Measurements from ENCODE around the gene DEPDC1. TPM values are rescaled to one million over a fixed set of nuclear protein-coding genes. Genes with fewer than 3 reads are reported as not detected.
A peak's percentile ranks its signal among the peaks of the same experiment; 100 is the strongest.

Gene DEPDC1
- total RNA-seq, 4 donors from 2014 or later, result 1.7 to 2.8 (median 2.7) TPM; not detected in 1

DNA sequence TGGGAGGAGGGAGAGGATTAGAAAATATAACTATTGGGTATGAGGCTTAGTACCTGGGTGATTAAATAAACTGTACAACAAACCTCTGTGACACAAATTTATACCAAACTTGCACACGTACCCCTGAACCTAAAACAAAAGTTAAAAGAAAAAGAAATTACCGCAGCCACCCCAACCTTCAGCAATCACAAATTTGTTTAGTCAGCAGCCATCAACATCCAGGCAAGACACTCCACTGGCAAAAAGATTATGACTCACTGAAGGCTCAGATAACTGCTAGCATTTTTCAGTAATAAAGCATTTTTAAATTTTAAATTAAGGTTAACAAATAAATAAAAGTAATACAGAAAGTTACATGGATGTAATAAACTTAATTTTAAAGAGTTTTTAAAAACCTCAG is 14.4 kb upstream of the DEPDC1 start:
- DNase-seq, result no peak
- Histone ChIP-seq H3K4me1 (no peaks in the 10 kb centered on the region), H3K9me3 (no peaks in the 10 kb centered on the region), H3K27me3 (no peaks in the 10 kb centered on the region), H3K27ac (no peak overlapping the region), H3K36me3 (no peaks in the 10 kb centered on the region), H3K4me3 (no peak overlapping the region)
- intact Hi-C loops (cut with DNase I; ENCODE audit: low total_unique reads), result no loop called here
- 89 to 100% methylated on average over 2 of the region's 2 CpGs for WGBS, 2 donors (ENCODE audit: low coverage in 1 of 2)
- TF ChIP-seq EP300 (IDR thresholded peaks at IDR 0.05; ENCODE audit: low read depth), result no peak
- TF ChIP-seq, protein P1, sequence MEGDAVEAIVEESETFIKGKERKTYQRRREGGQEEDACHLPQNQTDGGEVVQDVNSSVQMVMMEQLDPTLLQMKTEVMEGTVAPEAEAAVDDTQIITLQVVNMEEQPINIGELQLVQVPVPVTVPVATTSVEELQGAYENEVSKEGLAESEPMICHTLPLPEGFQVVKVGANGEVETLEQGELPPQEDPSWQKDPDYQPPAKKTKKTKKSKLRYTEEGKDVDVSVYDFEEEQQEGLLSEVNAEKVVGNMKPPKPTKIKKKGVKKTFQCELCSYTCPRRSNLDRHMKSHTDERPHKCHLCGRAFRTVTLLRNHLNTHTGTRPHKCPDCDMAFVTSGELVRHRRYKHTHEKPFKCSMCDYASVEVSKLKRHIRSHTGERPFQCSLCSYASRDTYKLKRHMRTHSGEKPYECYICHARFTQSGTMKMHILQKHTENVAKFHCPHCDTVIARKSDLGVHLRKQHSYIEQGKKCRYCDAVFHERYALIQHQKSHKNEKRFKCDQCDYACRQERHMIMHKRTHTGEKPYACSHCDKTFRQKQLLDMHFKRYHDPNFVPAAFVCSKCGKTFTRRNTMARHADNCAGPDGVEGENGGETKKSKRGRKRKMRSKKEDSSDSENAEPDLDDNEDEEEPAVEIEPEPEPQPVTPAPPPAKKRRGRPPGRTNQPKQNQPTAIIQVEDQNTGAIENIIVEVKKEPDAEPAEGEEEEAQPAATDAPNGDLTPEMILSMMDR (IDR thresholded peaks at IDR 0.05), result no peak
- no peak for TF ChIP-seq POLR2A (IDR thresholded peaks at IDR 0.05)
- TF ChIP-seq POLR2AphosphoS5 (IDR thresholded peaks at IDR 0.05), result no peak
- in situ Hi-C loops (cut with MboI; ENCODE audit: low pct_ligation_motif_present in 1 of 4, low pct_unique_long_range_greater_than_20kb in 1 of 4, low sequenced_read_pairs in 3 of 4), result no loop called here

DNA sequence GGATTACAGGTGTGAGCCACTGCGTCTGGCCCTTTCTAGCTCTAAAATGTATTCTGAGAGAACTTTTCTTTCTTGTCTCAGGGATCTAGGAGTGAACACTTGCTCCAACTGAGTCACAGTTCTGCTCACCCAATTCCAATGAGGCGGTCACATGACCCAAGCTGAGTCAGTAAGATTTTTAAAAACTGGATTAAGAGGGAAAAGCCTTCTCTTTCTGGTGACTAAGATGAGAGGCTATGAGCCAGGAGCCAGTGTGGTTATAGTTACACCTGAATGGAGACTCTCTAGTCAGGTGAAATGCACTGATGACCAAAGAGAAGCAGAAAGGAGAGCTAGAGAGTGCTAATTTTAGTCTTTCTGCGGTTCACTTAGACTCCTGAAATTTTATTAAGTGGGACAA is 9.5 kb upstream of the DEPDC1 start:
- TF ChIP-seq POLR2AphosphoS5 (IDR thresholded peaks at IDR 0.05) (no peak), POLR2A (IDR thresholded peaks at IDR 0.05) (no peak), EP300 (IDR thresholded peaks at IDR 0.05; ENCODE audit: low read depth) (no peak)
- TF ChIP-seq, protein P1 (IDR thresholded peaks at IDR 0.05), result no peak
- no peak overlapping the region for H3K27ac ChIP-seq
- WGBS, 2 donors (ENCODE audit: low coverage in 1 of 2), result 88 to 91% methylated on average over 1 to 3 of the region's 3 CpGs
- in situ Hi-C loops (cut with MboI; ENCODE audit: low pct_ligation_motif_present in 1 of 4, low pct_unique_long_range_greater_than_20kb in 1 of 4, low sequenced_read_pairs in 3 of 4), result no loop called here
- H3K9me3 ChIP-seq, result peaks cover 0 to 9% of the 10 kb centered on the region in 2 donors
- DNase-seq, result no peak
- H3K4me1 ChIP-seq, result no peaks in the 10 kb centered on the region
- H3K4me3 ChIP-seq, result no peak overlapping the region
- intact Hi-C loops (cut with DNase I; ENCODE audit: low total_unique reads), result no loop called here
- no peaks in the 10 kb centered on the region for H3K27me3 ChIP-seq
- no peaks in the 10 kb centered on the region for H3K36me3 ChIP-seq

DNA sequence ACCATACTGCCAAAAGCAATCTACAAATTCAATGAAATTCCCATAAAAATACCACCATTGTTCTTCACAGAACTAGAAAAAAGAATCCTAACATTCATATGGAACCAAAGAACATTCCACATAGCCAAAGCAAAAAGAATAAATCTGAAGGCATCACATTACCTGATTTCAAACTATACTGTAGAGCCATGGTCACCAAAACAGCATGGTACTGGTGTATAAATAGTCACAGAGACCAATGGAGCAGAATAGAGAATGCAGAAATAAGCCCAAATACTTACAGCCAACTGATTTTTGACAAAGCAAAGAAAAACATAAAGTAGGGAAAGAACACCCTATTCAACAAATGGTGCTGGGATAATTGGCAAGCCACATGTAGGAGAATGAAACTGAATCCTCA is 6.2 kb upstream of the DEPDC1 start:
- peaks cover 0 to 9% of the 10 kb centered on the region in 2 donors for H3K9me3 ChIP-seq
- no peaks in the 10 kb centered on the region for H3K27me3 ChIP-seq
- intact Hi-C loops (cut with DNase I; ENCODE audit: low total_unique reads), result no loop called here
- H3K36me3 ChIP-seq, result no peaks in the 10 kb centered on the region
- TF ChIP-seq, protein P1 (IDR thresholded peaks at IDR 0.05), result no peak
- no peak for TF ChIP-seq EP300 (IDR thresholded peaks at IDR 0.05; ENCODE audit: low read depth)
- TF ChIP-seq POLR2A (IDR thresholded peaks at IDR 0.05), result no peak
- TF ChIP-seq POLR2AphosphoS5 (IDR thresholded peaks at IDR 0.05), result no peak
- no peak overlapping the region for H3K27ac ChIP-seq
- DNase-seq, result no peak
- no peaks in the 10 kb centered on the region for H3K4me1 ChIP-seq
- no peak overlapping the region for H3K4me3 ChIP-seq
- in situ Hi-C loops (cut with MboI; ENCODE audit: low pct_ligation_motif_present in 1 of 4, low pct_unique_long_range_greater_than_20kb in 1 of 4, low sequenced_read_pairs in 3 of 4), result no loop called here

DNA sequence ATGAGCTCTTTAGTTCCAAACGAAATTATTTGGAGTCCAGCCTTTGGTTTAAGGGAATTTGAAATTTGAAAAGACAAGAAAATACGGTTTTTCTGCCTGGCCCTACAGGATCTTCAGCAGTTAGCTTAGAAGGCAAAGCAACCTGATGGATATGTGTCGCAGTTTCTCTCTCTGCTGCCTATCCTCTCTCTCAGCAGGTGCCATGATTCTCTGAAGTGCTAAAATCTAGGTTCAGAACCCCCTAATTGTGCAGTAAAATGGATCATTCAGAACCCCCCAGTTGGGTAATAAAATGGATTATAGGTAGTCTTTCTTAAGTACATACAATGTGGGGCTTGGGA is 446 bp upstream of the DEPDC1 start:
- 8 to 10% methylated on average over 2 to 3 of the region's 3 CpGs for WGBS, 2 donors (ENCODE audit: low coverage in 1 of 2)
- TF ChIP-seq POLR2AphosphoS5 (IDR thresholded peaks at IDR 0.05) (no peak), POLR2A (IDR thresholded peaks at IDR 0.05) (no peak)
- intact Hi-C loops (cut with DNase I; ENCODE audit: low total_unique reads), result no loop called here
- Histone ChIP-seq H3K27me3 (no peaks in the 10 kb centered on the region), H3K9me3 (no peaks in the 10 kb centered on the region), H3K4me3 (peak overlapping the region; percentile 30 to 55 (median 46)), H3K36me3 (no peaks in the 10 kb centered on the region), H3K4me1 (peaks cover 4 to 29% (median 10%) of the 10 kb centered on the region in 4 donors), H3K27ac (peak overlapping the region in 2 of 4 donors; percentile 22 to 45)
- DNase-seq, result no peak
- in situ Hi-C loops (cut with MboI; ENCODE audit: low pct_ligation_motif_present in 1 of 4, low pct_unique_long_range_greater_than_20kb in 1 of 4, low sequenced_read_pairs in 3 of 4), result no loop called here

DNA sequence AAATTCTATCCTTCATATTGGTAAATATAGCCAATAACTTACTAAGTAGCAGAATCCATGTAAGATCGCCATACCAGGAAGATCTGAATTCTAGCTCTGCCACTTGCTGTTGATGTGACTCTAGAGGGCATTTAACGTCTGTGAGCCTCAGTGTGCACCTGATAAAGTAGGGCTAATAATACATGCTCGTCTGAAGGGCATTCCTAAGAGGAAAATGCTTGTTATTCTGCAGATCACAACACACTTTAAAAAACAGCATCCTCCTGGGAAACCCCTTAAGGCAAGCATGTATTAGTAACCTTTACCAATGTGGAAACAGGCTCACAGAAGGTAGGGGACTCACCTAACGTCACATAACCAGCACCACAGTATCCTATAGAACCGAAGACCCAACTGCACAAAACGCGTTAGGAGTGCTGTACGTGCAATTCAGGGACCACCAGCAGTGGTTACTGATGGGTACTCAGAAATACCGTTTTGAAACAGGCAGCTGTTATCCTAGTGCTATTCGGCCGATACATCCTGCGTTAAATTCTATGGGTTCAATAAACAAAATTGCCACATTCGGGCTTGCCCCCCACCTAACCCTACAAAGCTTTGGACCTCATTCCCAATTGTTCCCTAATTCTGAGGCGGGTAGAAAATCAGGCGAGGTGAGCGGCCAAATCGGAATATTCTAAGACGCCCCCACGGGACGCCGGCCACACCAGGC is 758 bp downstream of the DEPDC1 start:
- Histone ChIP-seq H3K36me3 (no peaks in the 10 kb centered on the region), H3K4me1 (peaks cover 4 to 34% (median 10%) of the 10 kb centered on the region in 4 donors), H3K27ac (peak overlapping the region in 3 of 4 donors; percentile 8 to 45 (median 19)), H3K9me3 (no peaks in the 10 kb centered on the region), H3K4me3 (peak overlapping the region; percentile 30 to 55 (median 46)), H3K27me3 (no peaks in the 10 kb centered on the region)
- DNase-seq, result no peak
- TF ChIP-seq POLR2A (IDR thresholded peaks at IDR 0.05), result no peak
- TF ChIP-seq, protein P1 (IDR thresholded peaks at IDR 0.05), result no peak
- TF ChIP-seq EP300 (IDR thresholded peaks at IDR 0.05; ENCODE audit: low read depth), result no peak
- TF ChIP-seq POLR2AphosphoS5 (IDR thresholded peaks at IDR 0.05), result no peak
- intact Hi-C loops (cut with DNase I; ENCODE audit: low total_unique reads), result no loop called here
- in situ Hi-C loops (cut with MboI; ENCODE audit: low pct_ligation_motif_present in 1 of 4, low pct_unique_long_range_greater_than_20kb in 1 of 4, low sequenced_read_pairs in 3 of 4), result no loop called here
- WGBS, 2 donors (ENCODE audit: low coverage in 1 of 2), result 13% methylated on average over 9 to 20 of the region's 21 CpGs

Data from transverse colon (tissue), 4 donors.